IMR-90 (cell line): ENCODE measurements around the gene LLGL1. TPM values are rescaled to one million over a fixed set of nuclear protein-coding genes. Genes with fewer than 3 reads are reported as not detected.
A peak's percentile ranks its signal among the peaks of the same experiment; 100 is the strongest.

Experiments used
- ATAC-seq: fragments of 200-7000 bp; cut with Tn5 transposase; 2 replicates; pipeline ENCODE4 v1.9.1; 2020; ENCODE audit warnings: low read depth, mild to moderate bottlenecking, moderate library complexity
- BruUV-seq: library from RNA; stranded (reverse); fragments of 400-500 nt; replicated peaks from 2 replicates; lab custom pipeline; 2021; lab: Mats Ljungman, UMichigan
- CTCF ChIA-PET: fragments of 300-600 bp; formaldehyde crosslinking; extraction: SDS; loops from one replicate; lab custom pipeline; 2021; ENCODE audit warnings: antibody characterized with exemption; lab: Yijun Ruan, JAX
- POLR2A ChIA-PET: fragments of 300-600 bp; sonication (Branson Sonifier 250); formaldehyde crosslinking; loops from one replicate; lab custom pipeline; 2022; ENCODE audit warnings: antibody characterized with exemption; ENCODE audit not compliant: unreplicated experiment; lab: Charles Lee
- DNase-seq: peaks from one replicate; pipeline ENCODE4 v3.0.0; 2013
- H2AFZ ChIP-seq: replicated peaks from 2 replicates; pipeline ENCODE3; 2013; ENCODE audit warnings: low read length, mild to moderate bottlenecking; ENCODE audit not compliant: poor library complexity
- H2AK5ac ChIP-seq: 2 replicates; pipeline ENCODE4 v1.6.1; 2013; ENCODE audit warnings: low read depth, low read length, inconsistent platforms
- H2AK9ac ChIP-seq: replicated peaks from 2 replicates; pipeline ENCODE3; 2013; ENCODE audit warnings: mild to moderate bottlenecking, low read depth, low read length, moderate library complexity; ENCODE audit not compliant: poor library complexity
- H2BK120ac ChIP-seq: 2 replicates; pipeline ENCODE4 v1.6.1; 2013; ENCODE audit warnings: low read depth, low read length, inconsistent platforms
- H2BK15ac ChIP-seq: 3 replicates; pipeline ENCODE4 v1.6.1; 2013; ENCODE audit warnings: low read depth, low read length, inconsistent platforms
- H2BK20ac ChIP-seq: 2 replicates; pipeline ENCODE4 v1.6.1; 2013; ENCODE audit warnings: low read depth, mild to moderate bottlenecking, inconsistent platforms, low read length, moderate library complexity
- H2BK5ac ChIP-seq: 2 replicates; pipeline ENCODE4 v1.6.1; 2013; ENCODE audit warnings: mild to moderate bottlenecking, low read depth, low read length, inconsistent platforms; ENCODE audit not compliant: poor library complexity, severe bottlenecking
- H3K14ac ChIP-seq: replicated peaks from 2 replicates; pipeline ENCODE4 v1.6.1; 2013; ENCODE audit warnings: low read depth, low read length, inconsistent platforms
- H3K18ac ChIP-seq: 2 replicates; pipeline ENCODE4 v1.6.1; 2013; ENCODE audit warnings: low read depth, low read length, control low read depth
- H3K23ac ChIP-seq: 2 replicates; pipeline ENCODE4 v1.6.1; 2013; ENCODE audit warnings: low read depth, low read length, inconsistent platforms
- H3K27ac ChIP-seq: 2 replicates; pipeline ENCODE4 v1.5.1; 2013; ENCODE audit warnings: mild to moderate bottlenecking, control low read depth, low read length; ENCODE audit not compliant: insufficient read depth
- H3K27me3 ChIP-seq: 2 replicates; pipeline ENCODE4 v1.6.1; 2013; ENCODE audit warnings: low read length; ENCODE audit not compliant: control insufficient read depth, insufficient read depth
- H3K36me3 ChIP-seq: 2 replicates; pipeline ENCODE4 v1.6.1; 2013; ENCODE audit warnings: low read length, mixed read lengths; ENCODE audit not compliant: control insufficient read depth, insufficient read depth
- H3K4ac ChIP-seq: 2 replicates; pipeline ENCODE4 v1.6.1; 2013; ENCODE audit warnings: low read depth, low read length, inconsistent platforms
- H3K4me1 ChIP-seq: 2 replicates; pipeline ENCODE4 v1.6.1; 2013; ENCODE audit warnings: low read length, mixed read lengths; ENCODE audit not compliant: control insufficient read depth, insufficient read depth
- H3K4me2 ChIP-seq: 2 replicates; pipeline ENCODE4 v1.6.1; 2013; ENCODE audit warnings: low read depth, mild to moderate bottlenecking, control low read depth, low read length, moderate library complexity
- H3K4me3 ChIP-seq: 2 replicates; pipeline ENCODE4 v1.5.1; 2013; ENCODE audit warnings: low read depth, mild to moderate bottlenecking, control low read depth, low read length, moderate library complexity; ENCODE audit not compliant: insufficient read depth
- H3K56ac ChIP-seq: 2 replicates; pipeline ENCODE4 v1.6.1; 2013; ENCODE audit warnings: low read length, inconsistent platforms; ENCODE audit not compliant: insufficient read depth; ENCODE audit errors: extremely low read depth
- H3K79me1 ChIP-seq, 2 experiments: 2 replicates each; pipeline ENCODE4 v1.6.1; 2013; ENCODE audit warnings: low read length in 2 of 2, inconsistent platforms in 1 of 2, low read depth in 1 of 2
- H3K9ac ChIP-seq: 2 replicates; pipeline ENCODE4 v1.6.1; 2013; ENCODE audit warnings: low read depth, low read length, control low read depth
- H3K9me1 ChIP-seq: 2 replicates; pipeline ENCODE4 v1.6.1; 2013; ENCODE audit warnings: low read length, inconsistent platforms; ENCODE audit not compliant: insufficient read depth
- H3K9me3 ChIP-seq: 2 replicates; pipeline ENCODE4 v1.6.1; 2013; ENCODE audit warnings: low read length; ENCODE audit not compliant: control insufficient read depth, insufficient read depth
- H4K20me1 ChIP-seq: 2 replicates; pipeline ENCODE4 v1.6.1; 2013; ENCODE audit warnings: low read length, inconsistent platforms; ENCODE audit not compliant: insufficient read depth
- H4K5ac ChIP-seq: 2 replicates; pipeline ENCODE4 v1.6.1; 2013; ENCODE audit warnings: mild to moderate bottlenecking, low read depth, low read length, control low read depth
- H4K8ac ChIP-seq, 2 experiments: 2 replicates each; pipeline ENCODE4 v1.6.1; 2013; ENCODE audit warnings: low read depth in 2 of 2, low read length in 2 of 2, control low read depth in 1 of 2, inconsistent platforms in 1 of 2
- H4K91ac ChIP-seq: 2 replicates; pipeline ENCODE4 v1.6.1; 2013; ENCODE audit warnings: low read depth, low read length, inconsistent platforms; ENCODE audit not compliant: insufficient read depth
- CEBPB ChIP-seq: IDR thresholded peaks from 2 replicates; pipeline ENCODE4 v1.6.1; 2012; ENCODE audit warnings: low read depth, low read length, improper control_type of control experiment
- CHD1 ChIP-seq: IDR thresholded peaks from 2 replicates; pipeline ENCODE4 v1.6.1; 2012; ENCODE audit warnings: low read depth, low read length, improper control_type of control experiment
- CTCF ChIP-seq: conservative IDR thresholded peaks from 2 replicates; pipeline ENCODE4 v1.5.1; 2012; ENCODE audit warnings: mild to moderate bottlenecking, low read depth, low read length, improper control_type of control experiment
- MAFK ChIP-seq: IDR thresholded peaks from 2 replicates; pipeline ENCODE4 v1.6.1; 2012; ENCODE audit warnings: low read depth, low read length, improper control_type of control experiment
- MXI1 ChIP-seq: IDR thresholded peaks from 2 replicates; pipeline ENCODE4 v1.6.1; 2012; ENCODE audit warnings: low read depth, mild to moderate bottlenecking, low read length, moderate library complexity, borderline replicate concordance
- RAD21 ChIP-seq: IDR thresholded peaks from 2 replicates; pipeline ENCODE4 v1.6.1; 2012; ENCODE audit warnings: low read length, improper control_type of control experiment
- RCOR1 ChIP-seq: IDR thresholded peaks from 2 replicates; pipeline ENCODE4 v1.6.1; 2012; ENCODE audit warnings: mild to moderate bottlenecking, low read length, improper control_type of control experiment; ENCODE audit not compliant: insufficient replicate concordance
- RFX5 ChIP-seq: IDR thresholded peaks from 2 replicates; pipeline ENCODE4 v1.8.0; 2012; ENCODE audit warnings: low read depth, mild to moderate bottlenecking, low read length, moderate library complexity
- SMC3 ChIP-seq: fragments of 150-350 bp; IDR thresholded peaks from 2 replicates; pipeline ENCODE4 v1.6.1; 2016; ENCODE audit warnings: low read depth, mild to moderate bottlenecking, antibody characterized with exemption, low read length, moderate library complexity
- USF2 ChIP-seq: fragments of 150-350 bp; IDR thresholded peaks from 2 replicates; pipeline ENCODE4 v1.6.1; 2017; ENCODE audit warnings: mild to moderate bottlenecking, antibody characterized with exemption, low read length, low read depth
- WGBS, 2 experiments: methylation state at CpG; one replicate each; pipeline versions ENCODE4 v1.1.5 to v1.1.7; 2013; ENCODE audit warnings: missing lambda C conversion rate in 2 of 2; ENCODE audit not compliant: insufficient read length in 1 of 2; ENCODE audit errors: extremely low coverage in 2 of 2; 5-methylcytosine and 5-hydroxymethylcytosine counted together
- dilution Hi-C: fragments of 300-500 bp; cut with HindIII; formaldehyde crosslinking; loops from one replicate; pipeline ENCODE4 v1.14.3; 2018; ENCODE audit warnings: low sequenced_read_pairs; ENCODE audit not compliant: unreplicated experiment
- in situ Hi-C: fragments of 300-500 bp; cut with MboI; formaldehyde crosslinking; loops from 3 replicates; pipeline ENCODE4 v1.14.3; 2019; ENCODE audit warnings: low sequenced_read_pairs, inconsistent platforms, mixed read lengths
- intact Hi-C: fragments of 100-400 bp; cut with micrococcal nuclease; formaldehyde crosslinking; loops from 2 replicates; pipeline ENCODE4 v1.10.0; 2022
- polyA plus RNA-seq, 3 experiments: library from polyadenylated mRNA; depleted of rRNA; stranded (reverse); fragments of >200 nt; gene quantifications; 2 replicates each; pipeline ENCODE4 v1.2.3, GENCODE V29; 2012; ENCODE audit warnings: low replicate concordance in 1 of 3
- total RNA-seq: library from RNA; depleted of rRNA; stranded (reverse); fragments of >200 nt; gene quantifications from 2 replicates; pipeline ENCODE4 v1.2.3, GENCODE V29; 2012

Gene LLGL1
- total and polyA plus RNA-seq, 2 of the 4 experiments (the other 2 are of a cell fraction), result 40.1 to 52.9 TPM

- Histone ChIP-seq H3K4me2 (no peak overlapping the region), H4K5ac (no peak overlapping the region), H3K36me3 (peaks cover 84% of the 10 kb centered on the region), H4K91ac (no peak overlapping the region), H3K4me3 (no peak overlapping the region), H3K4me1 (no peaks in the 10 kb centered on the region), H2AK5ac (no peak overlapping the region), H3K14ac (no peak overlapping the region), H2BK15ac (no peak overlapping the region), H3K27ac (no peak overlapping the region), H3K9me3 (no peaks in the 10 kb centered on the region), H4K8ac (no peak overlapping the region), H2AFZ (no peak overlapping the region), H3K23ac (no peak overlapping the region), H3K4ac (no peak overlapping the region), H4K20me1 (peaks cover 34% of the 10 kb centered on the region), H2BK20ac (no peak overlapping the region), H2BK120ac (no peak overlapping the region), H3K79me1 (peaks cover 3 to 30% of the 10 kb centered on the region in 2 experiments; a peak in 2 of 4 replicates), H2BK5ac (no peak overlapping the region), H3K9me1 (peaks cover 3% of the 10 kb centered on the region), H3K9ac (no peak overlapping the region), H2AK9ac (no peak overlapping the region), H3K56ac (no peak overlapping the region), H3K27me3 (no peaks in the 10 kb centered on the region), H3K18ac (no peak overlapping the region)
- peak; percentile 84 for ATAC-seq
- CTCF ChIA-PET, result interaction anchor here (0.6 to 1.0 kb wide), 2 partner anchors 12 to 17 kb away, joined by 3 to 4 read pairs; no protein-coding TSS in a partner anchor
- dilution Hi-C loops (no loop called here), in situ Hi-C loops (no loop called here), intact Hi-C loops (no loop called here)
- 51% methylated on average over 3 of the region's 9 CpGs; no CpG with 5 or more reads in 1 of the 2 experiments for WGBS, 2 experiments
- BruUV-seq, result no TSS peak
- POLR2A ChIA-PET, result no interaction called here
- peak; percentile 71 for DNase-seq
- TF ChIP-seq MAFK (no peak), RCOR1 (no peak), USF2 (no peak), CHD1 (no peak), MXI1 (no peak), SMC3 (peak; percentile 60), CTCF (peak; percentile 66), RAD21 (peak; percentile 78), CEBPB (no peak), RFX5 (no peak)
Measured at GRCh38 chr17:18248300-18248731, 22.9 kb downstream of the LLGL1 start.
